ENCODE data around the gene MAST1.
A peak's percentile ranks its signal among the peaks of the same experiment; 100 is the strongest.
"Not testable (repeated sequence)": the region's sequence is repeated elsewhere in the genome, so short reads cannot be mapped to it uniquely, and the experiment has no call there.

The MAST1 gene

GRCh38 chr19:12886969-12887747 is 48.8 kb downstream of the MAST1 start, which contains the start of gene KLF1:
Gene KLF1, minus strand, starts transcription at chr19:12887201. Its CDS starts 61 bp downstream, at chr19:12887140.
- no peak within 1 kb of the TSS for H3K4me3 ChIP-seq (ENCODE audit: low read depth, low read length)
- DNase-seq (ENCODE audit: low read depth) = no peak

GRCh38 chr19:12888006-12888603 is 49.8 kb downstream of the MAST1 start:
- DNase-seq (ENCODE audit: low read depth) = no peak
- H3K4me3 ChIP-seq (ENCODE audit: low read depth, low read length) = no peak overlapping the region

- H3K4me3 ChIP-seq (ENCODE audit: low read depth, low read length) = peak overlapping the region; percentile 25
- not testable (repeated sequence) for DNase-seq (ENCODE audit: low read depth)
Observed at GRCh38 chr19:12890299-12890786, 52.0 kb downstream of the MAST1 start.

- DNase-seq (ENCODE audit: low read depth) = peak; percentile 94
- peak within 1 kb of the TSS; percentile 92 for H3K4me3 ChIP-seq (ENCODE audit: low read depth, low read length)
Observed at GRCh38 chr19:12890787-12891552, 52.7 kb downstream of the MAST1 start, which contains the start of gene GCDH. Gene GCDH, plus strand, starts transcription at chr19:12891160. Its CDS starts 145 bp downstream, at chr19:12891305.

GRCh38 chr19:12891553-12892021 is 53.3 kb downstream of the MAST1 start:
- no peak for DNase-seq (ENCODE audit: low read depth)
- H3K4me3 ChIP-seq (ENCODE audit: low read depth, low read length) = peak overlapping the region; percentile 92

- H3K4me3 ChIP-seq (ENCODE audit: low read depth, low read length) = no peak overlapping the region
- DNase-seq (ENCODE audit: low read depth) = no peak
Observed at GRCh38 chr19:12893582-12893981, 55.3 kb downstream of the MAST1 start.

- no peak overlapping the region for H3K4me3 ChIP-seq (ENCODE audit: low read depth, low read length)
- no peak for DNase-seq (ENCODE audit: low read depth)
Observed at GRCh38 chr19:12896460-12896859, 58.1 kb downstream of the MAST1 start.

- no peak for DNase-seq (ENCODE audit: low read depth)
- H3K4me3 ChIP-seq (ENCODE audit: low read depth, low read length) = no peak overlapping the region
Observed at GRCh38 chr19:12899891-12900518, 61.7 kb downstream of the MAST1 start.

GRCh38 chr19:12907166-12907565 is 68.9 kb downstream of the MAST1 start:
- DNase-seq (ENCODE audit: low read depth) = no peak
- H3K4me3 ChIP-seq (ENCODE audit: low read depth, low read length) = no peak overlapping the region

GRCh38 chr19:12912571-12912970 is 74.3 kb downstream of the MAST1 start:
- DNase-seq (ENCODE audit: low read depth) = no peak
- H3K4me3 ChIP-seq (ENCODE audit: low read depth, low read length) = no peak overlapping the region

GRCh38 chr19:12913011-12913561 is 74.8 kb downstream of the MAST1 start:
- H3K4me3 ChIP-seq (ENCODE audit: low read depth, low read length) = no peak overlapping the region
- DNase-seq (ENCODE audit: low read depth) = peak; percentile 47

GRCh38 chr19:12913851-12914690 is 75.8 kb downstream of the MAST1 start:
- DNase-seq (ENCODE audit: low read depth) = no peak
- H3K4me3 ChIP-seq (ENCODE audit: low read depth, low read length) = no peak overlapping the region

GRCh38 chr19:12915860-12916259 is 77.5 kb downstream of the MAST1 start:
- not testable (repeated sequence) for DNase-seq (ENCODE audit: low read depth); H3K4me3 ChIP-seq (ENCODE audit: low read depth, low read length)

GRCh38 chr19:12918253-12918652 is 79.9 kb downstream of the MAST1 start:
- no peak for DNase-seq (ENCODE audit: low read depth)
- no peak overlapping the region for H3K4me3 ChIP-seq (ENCODE audit: low read depth, low read length)

- DNase-seq (ENCODE audit: low read depth) = no peak
- H3K4me3 ChIP-seq (ENCODE audit: low read depth, low read length) = no peak overlapping the region
Observed at GRCh38 chr19:12921047-12921446, 82.7 kb downstream of the MAST1 start.

- H3K4me3 ChIP-seq (ENCODE audit: low read depth, low read length) = no peak overlapping the region
- DNase-seq (ENCODE audit: low read depth) = no peak
Observed at GRCh38 chr19:12922959-12923358, 84.6 kb downstream of the MAST1 start.
